ENCODE results near the gene ZBTB44.

The ZBTB44 gene

DNA sequence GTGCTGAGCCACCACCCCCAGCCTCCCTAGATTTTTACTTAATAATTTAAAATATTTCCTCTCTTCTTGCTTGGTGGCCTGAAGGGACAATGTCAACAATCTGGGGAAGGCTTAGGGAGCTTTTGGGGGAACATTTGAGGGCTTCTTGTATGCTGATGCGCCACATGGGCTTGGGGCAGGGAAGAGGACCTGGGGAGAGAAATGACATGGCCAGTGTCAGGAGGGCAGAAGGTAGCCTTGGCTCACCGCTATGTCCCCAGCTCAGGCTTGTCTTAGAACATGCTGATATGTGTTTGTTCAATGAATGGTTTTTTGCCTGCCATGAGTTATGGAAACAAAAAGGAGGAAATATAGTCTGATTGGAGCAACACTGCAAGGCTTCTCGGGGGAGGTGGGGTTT lies 103.6 kb downstream of the ZBTB44 start:
- no peak for TF ChIP-seq CTCF (conservative IDR thresholded peaks at IDR 0.05)
- no peak overlapping the region for H3K27ac ChIP-seq

GRCh38 chr11:130209954-130210854 lies 104.5 kb downstream of the ZBTB44 start:
- no peak overlapping the region for H3K27ac ChIP-seq
- no peak for TF ChIP-seq CTCF (conservative IDR thresholded peaks at IDR 0.05)

GRCh38 chr11:130209128-130209932 lies 105.4 kb downstream of the ZBTB44 start:
- TF ChIP-seq CTCF (conservative IDR thresholded peaks at IDR 0.05), result no peak
- no peak overlapping the region for H3K27ac ChIP-seq

DNA sequence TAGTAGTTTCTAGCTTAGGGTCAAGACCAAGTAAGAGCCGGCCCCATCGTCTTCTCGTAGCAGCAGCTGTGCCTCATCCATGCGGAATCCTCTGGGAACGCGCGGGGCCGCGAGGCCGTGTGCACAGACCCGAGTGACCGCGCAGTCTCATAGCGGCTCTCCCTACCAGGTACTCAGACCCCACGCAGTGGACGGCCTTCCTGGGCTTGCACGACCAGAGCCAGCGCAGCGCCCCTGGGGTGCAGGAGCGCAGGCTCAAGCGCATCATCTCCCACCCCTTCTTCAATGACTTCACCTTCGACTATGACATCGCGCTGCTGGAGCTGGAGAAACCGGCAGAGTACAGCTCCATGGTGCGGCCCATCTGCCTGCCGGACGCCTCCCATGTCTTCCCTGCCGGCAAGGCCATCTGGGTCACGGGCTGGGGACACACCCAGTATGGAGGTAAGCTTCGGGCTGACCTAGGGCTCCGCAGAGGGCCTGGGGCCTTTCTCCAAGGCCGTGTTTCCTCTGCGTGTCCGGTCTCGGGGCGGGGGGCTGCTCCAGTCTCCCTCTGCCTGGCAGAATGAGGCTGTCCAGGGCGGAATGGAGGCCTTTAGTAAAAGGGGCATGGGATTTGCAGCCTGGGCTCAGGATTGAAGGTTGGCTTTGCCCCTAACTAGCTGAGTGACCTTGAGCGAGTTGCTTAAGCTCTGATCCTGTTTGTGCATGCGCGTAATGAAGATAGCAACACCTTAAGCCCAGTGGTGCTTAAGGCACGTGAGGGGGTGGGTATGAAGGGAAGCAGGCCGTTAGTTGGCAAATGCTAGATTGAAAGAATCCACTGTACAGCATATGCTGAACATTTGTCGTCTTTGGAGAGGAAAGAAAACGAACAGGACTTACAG lies 106.2 kb downstream of the ZBTB44 start:
- TF ChIP-seq CTCF (conservative IDR thresholded peaks at IDR 0.05), result no peak

GRCh38 chr11:130206141-130206540 lies 108.6 kb downstream of the ZBTB44 start:
- no peak for TF ChIP-seq CTCF (conservative IDR thresholded peaks at IDR 0.05)

More for the DNA sequence above, 106.2 kb downstream of the ZBTB44 start:
- no peak overlapping the region for H3K27ac ChIP-seq

DNA sequence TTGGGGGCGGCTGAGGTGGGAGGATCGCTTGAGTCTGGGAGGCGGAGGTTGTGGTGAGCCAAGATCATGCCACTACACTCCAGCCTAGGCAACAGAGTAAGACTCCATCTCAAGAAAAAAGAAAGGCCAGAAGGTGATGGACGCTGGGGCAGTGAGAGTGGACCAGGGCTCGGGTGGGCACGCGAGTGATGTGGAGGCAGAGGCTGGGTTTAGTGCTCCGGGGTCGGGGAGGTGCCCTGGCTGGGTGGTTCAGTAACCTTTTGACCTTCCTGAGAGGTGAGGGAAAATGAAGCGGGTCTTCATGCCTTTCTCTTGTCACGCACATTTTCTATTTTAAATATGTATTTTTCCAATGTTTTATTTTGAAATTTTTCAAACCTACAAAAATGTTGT lies 110.0 kb downstream of the ZBTB44 start:
- TF ChIP-seq CTCF (conservative IDR thresholded peaks at IDR 0.05), result no peak
- no peak overlapping the region for H3K27ac ChIP-seq

More at GRCh38 chr11:130206141-130206540, 108.6 kb downstream of the ZBTB44 start:
- H3K27ac ChIP-seq, result no peak overlapping the region

Data from VCaP (cell line).